Stomach (tissue), 9 donors: ENCODE data around the gene CD151. TPM values are rescaled to one million over a fixed set of nuclear protein-coding genes. Genes with fewer than 3 reads are reported as not detected.

ENCODE experiments used
- DNase-seq, 2 donors: peaks; one replicate each; pipeline versions ENCODE4 v3.0.0 to v3.0.0-alpha.2; 2013 to 2019
- H3K27ac ChIP-seq, 5 donors: fragments of 200-600 bp in 4 of 5; sonication (generic) in 4 of 5; one replicate each; pipeline ENCODE4 v1.5.1; 2013 to 2019; ENCODE audit warnings: mild to moderate bottlenecking in 1 of 5, moderate library complexity in 1 of 5
- H3K27me3 ChIP-seq, 3 donors: fragments of 200-600 bp; sonication (generic); one replicate each; pipeline ENCODE4 v1.5.1; 2017 to 2019; ENCODE audit warnings: mixed run types in 1 of 3
- H3K36me3 ChIP-seq, 4 donors: fragments of 200-600 bp; sonication (generic); 1 replicate in 3 of 4; 2 replicates in 1 of 4; pipeline ENCODE4 v1.5.1; 2016 to 2019
- H3K4me1 ChIP-seq, 4 donors: fragments of 200-600 bp; sonication (generic); one replicate each; pipeline ENCODE4 v1.5.1; 2016 to 2019
- H3K4me3 ChIP-seq, 4 donors: fragments of 200-600 bp; sonication (generic) in 3 of 4; one replicate each; pipeline ENCODE4 v1.5.1; 2016 to 2019; ENCODE audit warnings: mild to moderate bottlenecking in 1 of 4
- H3K9me3 ChIP-seq, 4 donors: fragments of 200-600 bp; sonication (generic); one replicate each; pipeline ENCODE4 v1.5.1; 2016 to 2019
- EP300 ChIP-seq: sonication (generic); formaldehyde crosslinking; IDR thresholded peaks from one replicate; pipeline ENCODE4 v1.6.1; 2017; ENCODE audit warnings: antibody characterized with exemption
- POLR2A ChIP-seq, 4 donors: fragments of 450-650 bp; IDR thresholded peaks; one replicate each; pipeline ENCODE4 v1.6.1; 2016; ENCODE audit warnings: antibody characterized with exemption in 4 of 4, control low read depth in 2 of 4, mild to moderate bottlenecking in 1 of 4, moderate library complexity in 1 of 4
- POLR2AphosphoS5 ChIP-seq, 3 donors: sonication (generic); formaldehyde crosslinking; IDR thresholded peaks; one replicate each; pipeline ENCODE4 v1.6.1; 2016; ENCODE audit warnings: antibody characterized with exemption in 3 of 3
- WGBS, 5 donors: extraction: QIAGEN DNeasy Blood & Tissue Kit in 3 of 5; methylation state at CpG; one replicate each; pipeline versions ENCODE4 v1.1.5 to v1.1.7; 2013 to 2018; 5-methylcytosine and 5-hydroxymethylcytosine counted together
- intact Hi-C: fragments of 100-400 bp; cut with DNase I; formaldehyde crosslinking; loops from one replicate; pipeline ENCODE4 v1.15.1; 2023; ENCODE audit warnings: low total_unique reads
- polyA plus RNA-seq, 3 donors: library from polyadenylated mRNA; stranded (reverse); fragments of 200-250 nt; gene quantifications; one replicate each; pipeline ENCODE4 v1.2.3, GENCODE V29; 2013
- total RNA-seq, 5 donors: library from RNA; depleted of rRNA; stranded (reverse); fragments of >200 nt; gene quantifications; one replicate each; pipeline versions ENCODE4 v1.1.0 to v1.2.3, GENCODE V29; 2014 to 2016
- TF ChIP-seq, protein P1 (sequence below), 7 experiments: fragments of 450-650 bp in 4 of 7; fragments of 200-600 bp in 3 of 7; sonication (generic) in 3 of 7; IDR thresholded peaks; one replicate each; pipeline ENCODE4 v1.5.1; 2016 to 2019; ENCODE audit warnings: antibody characterized with exemption in 7 of 7, control low read depth in 2 of 7, mild to moderate bottlenecking in 1 of 7
- donor health status: healthy with polysubstance abuse.
- donor health status: Bipolar disorder and iron deficiency.
- donor health status: healthy.

Gene CD151
- total and polyA plus RNA-seq, 8 donors = 66.7 to 293 (median 159) TPM

DNA sequence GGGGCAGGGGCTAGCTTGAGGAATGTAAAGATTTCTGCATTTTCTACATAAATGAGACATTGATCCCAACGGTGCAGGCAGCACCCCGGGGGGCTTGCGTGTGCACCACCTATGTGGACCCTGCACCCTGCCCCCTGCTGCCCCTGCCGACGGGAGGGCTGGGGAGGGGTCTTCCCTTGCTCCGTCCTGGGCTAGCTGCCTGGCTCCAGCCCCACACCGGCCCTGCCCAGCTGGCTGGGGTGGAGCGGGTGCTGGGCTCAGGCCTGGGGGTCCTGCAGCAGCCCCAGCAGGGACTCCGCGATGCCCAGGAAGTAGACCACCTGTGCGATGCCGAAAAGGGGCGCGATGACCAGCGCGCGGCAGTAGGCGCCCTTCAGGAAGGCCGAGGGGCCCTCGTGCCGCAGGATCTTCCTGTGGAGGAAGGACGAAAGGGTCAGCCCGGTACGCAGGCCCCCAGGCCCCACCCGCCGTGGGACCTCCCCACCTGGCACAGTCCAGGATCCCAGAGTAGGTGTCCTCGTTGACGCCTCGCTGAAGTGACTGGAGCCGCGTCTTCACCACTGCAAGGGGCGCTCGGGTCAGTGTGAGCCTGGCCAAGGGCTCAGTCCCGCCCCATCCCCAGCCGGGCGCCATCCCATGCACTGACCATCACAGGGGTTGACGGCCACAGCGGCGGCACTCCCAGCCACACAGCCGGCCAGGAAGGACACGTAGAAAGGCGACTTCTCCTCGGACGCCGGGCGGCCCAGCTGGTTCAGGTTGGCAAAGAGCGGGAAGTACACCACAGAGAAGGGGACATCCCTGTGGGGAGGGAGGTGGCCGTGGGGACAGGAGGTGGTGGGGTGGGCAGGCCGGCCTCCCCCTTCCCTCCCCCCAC is 40.9 kb upstream of the CD151 start:
- 91 to 96% (median 94%) methylated on average over 26 to 49 of the region's 49 CpGs for WGBS, 5 donors
- Histone ChIP-seq H3K4me3 (no peak overlapping the region), H3K36me3 (peaks cover 15 to 38% (median 29%) of the 10 kb centered on the region in 4 donors), H3K4me1 (peaks cover 28 to 47% (median 32%) of the 10 kb centered on the region in 4 donors), H3K9me3 (no peaks in the 10 kb centered on the region), H3K27me3 (peaks cover 5 to 44% (median 23%) of the 10 kb centered on the region in 3 donors), H3K27ac (no peak overlapping the region)
- TF ChIP-seq, protein P1, sequence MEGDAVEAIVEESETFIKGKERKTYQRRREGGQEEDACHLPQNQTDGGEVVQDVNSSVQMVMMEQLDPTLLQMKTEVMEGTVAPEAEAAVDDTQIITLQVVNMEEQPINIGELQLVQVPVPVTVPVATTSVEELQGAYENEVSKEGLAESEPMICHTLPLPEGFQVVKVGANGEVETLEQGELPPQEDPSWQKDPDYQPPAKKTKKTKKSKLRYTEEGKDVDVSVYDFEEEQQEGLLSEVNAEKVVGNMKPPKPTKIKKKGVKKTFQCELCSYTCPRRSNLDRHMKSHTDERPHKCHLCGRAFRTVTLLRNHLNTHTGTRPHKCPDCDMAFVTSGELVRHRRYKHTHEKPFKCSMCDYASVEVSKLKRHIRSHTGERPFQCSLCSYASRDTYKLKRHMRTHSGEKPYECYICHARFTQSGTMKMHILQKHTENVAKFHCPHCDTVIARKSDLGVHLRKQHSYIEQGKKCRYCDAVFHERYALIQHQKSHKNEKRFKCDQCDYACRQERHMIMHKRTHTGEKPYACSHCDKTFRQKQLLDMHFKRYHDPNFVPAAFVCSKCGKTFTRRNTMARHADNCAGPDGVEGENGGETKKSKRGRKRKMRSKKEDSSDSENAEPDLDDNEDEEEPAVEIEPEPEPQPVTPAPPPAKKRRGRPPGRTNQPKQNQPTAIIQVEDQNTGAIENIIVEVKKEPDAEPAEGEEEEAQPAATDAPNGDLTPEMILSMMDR (IDR thresholded peaks at IDR 0.05) = no peak
- TF ChIP-seq EP300 (no peak), POLR2AphosphoS5 (IDR thresholded peaks at IDR 0.05) (no peak), POLR2A (IDR thresholded peaks at IDR 0.05) (no peak)
- intact Hi-C loops = no loop called here
- DNase-seq = no peak

DNA sequence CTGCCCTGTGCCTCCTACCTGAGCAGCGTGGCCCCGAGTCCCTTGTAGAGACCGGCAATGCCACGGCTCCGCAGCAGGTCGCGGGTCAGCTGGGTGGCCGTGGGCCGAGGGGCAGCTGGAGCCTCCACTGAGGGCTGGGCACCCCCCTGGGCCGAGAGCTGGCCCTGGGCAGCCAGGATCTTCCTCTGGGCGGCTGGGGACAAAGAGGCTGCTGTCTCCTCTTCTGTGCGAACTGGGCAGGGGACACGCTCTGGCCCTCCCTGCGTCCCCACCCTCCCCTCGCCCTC is 40.3 kb upstream of the CD151 start:
- intact Hi-C loops = no loop called here
- WGBS, 5 donors = 94 to 99% (median 94%) methylated on average over 13 to 15 of the region's 15 CpGs
- Histone ChIP-seq H3K27me3 (peaks cover 5 to 39% (median 23%) of the 10 kb centered on the region in 3 donors), H3K9me3 (no peaks in the 10 kb centered on the region), H3K4me1 (peaks cover 33 to 53% (median 37%) of the 10 kb centered on the region in 4 donors), H3K27ac (no peak overlapping the region), H3K4me3 (no peak overlapping the region), H3K36me3 (peaks cover 15 to 38% (median 29%) of the 10 kb centered on the region in 4 donors)
- no peak for DNase-seq
- TF ChIP-seq POLR2A (IDR thresholded peaks at IDR 0.05) = no peak
- TF ChIP-seq POLR2AphosphoS5 (IDR thresholded peaks at IDR 0.05) = no peak
- TF ChIP-seq, protein P1 (IDR thresholded peaks at IDR 0.05) = no peak
- TF ChIP-seq EP300 = no peak

DNA sequence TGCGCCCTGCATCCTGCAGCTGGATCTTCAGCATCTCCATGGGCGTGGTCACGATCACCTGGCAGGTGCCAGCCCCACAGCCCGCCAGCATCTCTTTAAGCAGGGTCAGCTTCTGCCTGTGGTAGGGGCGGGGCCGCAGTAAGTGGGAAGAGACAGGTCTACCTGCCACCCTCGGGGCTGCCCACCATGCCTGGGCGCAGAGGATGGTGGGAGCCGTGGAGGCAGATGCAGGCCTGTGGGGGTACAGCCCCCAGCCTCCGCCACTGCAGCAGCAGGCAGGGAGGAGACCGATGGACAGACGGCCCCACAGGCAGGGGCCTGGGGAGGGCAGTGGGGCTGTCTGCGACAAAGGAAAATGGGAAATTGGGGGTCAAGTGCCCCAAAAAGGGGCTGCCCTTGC is 39.9 kb upstream of the CD151 start:
- Histone ChIP-seq H3K9me3 (no peaks in the 10 kb centered on the region), H3K27ac (no peak overlapping the region), H3K36me3 (peaks cover 15 to 38% (median 29%) of the 10 kb centered on the region in 4 donors), H3K27me3 (peaks cover 5 to 35% (median 23%) of the 10 kb centered on the region in 3 donors), H3K4me3 (no peak overlapping the region), H3K4me1 (peaks cover 33 to 55% (median 41%) of the 10 kb centered on the region in 4 donors)
- no peak for DNase-seq
- 89 to 94% (median 92%) methylated on average over 7 to 13 of the region's 13 CpGs for WGBS, 5 donors
- TF ChIP-seq, protein P1 (IDR thresholded peaks at IDR 0.05) = no peak
- TF ChIP-seq POLR2AphosphoS5 (IDR thresholded peaks at IDR 0.05) (no peak), EP300 (no peak), POLR2A (IDR thresholded peaks at IDR 0.05) (no peak)
- intact Hi-C loops = no loop called here

DNA sequence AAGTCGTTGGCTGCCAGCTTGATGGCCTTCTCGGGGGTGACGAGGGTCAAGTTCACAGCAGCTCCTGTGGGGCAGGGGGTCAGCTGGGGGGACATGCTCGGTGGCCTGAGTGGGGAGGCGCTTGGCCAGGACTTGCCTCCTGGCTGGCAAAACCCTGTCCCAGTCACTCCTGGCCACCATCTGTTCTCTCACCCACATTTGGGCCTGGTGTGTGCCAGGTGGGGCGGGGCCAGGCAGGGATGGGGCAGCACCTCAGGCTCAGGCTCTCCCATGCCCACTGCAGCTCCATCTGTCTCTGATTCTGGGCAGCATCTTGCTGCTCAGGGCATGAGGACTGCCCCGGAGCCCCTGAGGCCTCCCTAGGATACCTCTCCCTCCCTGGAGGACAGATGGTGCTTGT is 39.2 kb upstream of the CD151 start:
- intact Hi-C loops = no loop called here

More for the DNA sequence above, 39.2 kb upstream of the CD151 start:
- TF ChIP-seq POLR2A (IDR thresholded peaks at IDR 0.05) = no peak
- TF ChIP-seq, protein P1 (IDR thresholded peaks at IDR 0.05) = no peak
- no peak for TF ChIP-seq POLR2AphosphoS5 (IDR thresholded peaks at IDR 0.05)
- no peak for TF ChIP-seq EP300
- Histone ChIP-seq H3K27me3 (peaks cover 5 to 29% (median 16%) of the 10 kb centered on the region in 3 donors), H3K27ac (no peak overlapping the region), H3K36me3 (peaks cover 15 to 38% (median 29%) of the 10 kb centered on the region in 4 donors), H3K4me1 (peaks cover 37 to 60% (median 45%) of the 10 kb centered on the region in 4 donors), H3K4me3 (no peak overlapping the region), H3K9me3 (no peaks in the 10 kb centered on the region)
- DNase-seq = no peak
- 82 to 93% (median 86%) methylated on average over 5 to 7 of the region's 7 CpGs for WGBS, 5 donors
